Panc1 (cell line): Measurements from ENCODE around the gene GLT1D1.

Experiments
- POLR2AphosphoS5 ChIP-seq: IDR thresholded peaks from 2 replicates; pipeline ENCODE4 v1.6.1; 2012; ENCODE audit warnings: mild to moderate bottlenecking, low read depth, low read length, moderate library complexity
- SIN3A ChIP-seq: IDR thresholded peaks from 2 replicates; pipeline ENCODE4 v1.6.1; 2012; ENCODE audit warnings: low read depth, mild to moderate bottlenecking, low read length, moderate library complexity, borderline replicate concordance; ENCODE audit not compliant: insufficient read depth
- TCF7L2 ChIP-seq: IDR thresholded peaks from 2 replicates; pipeline ENCODE4 v1.6.1; 2011; ENCODE audit warnings: mild to moderate bottlenecking, low read depth, low read length, inconsistent platforms
- TF ChIP-seq, protein P1 (sequence below): fragments of 450-650 bp; IDR thresholded peaks from 2 replicates; pipeline ENCODE4 v1.5.1; 2017; ENCODE audit warnings: mild to moderate bottlenecking
- TF ChIP-seq, protein P2 (sequence below), 2 experiments: IDR thresholded peaks; 2 replicates each; pipeline ENCODE4 v1.6.1; 2011 to 2012; ENCODE audit warnings: low read depth in 2 of 2, control low read depth in 1 of 2, low read length in 1 of 2, mild to moderate bottlenecking in 1 of 2, moderate library complexity in 1 of 2; ENCODE audit not compliant: insufficient read depth in 1 of 2

DNA sequence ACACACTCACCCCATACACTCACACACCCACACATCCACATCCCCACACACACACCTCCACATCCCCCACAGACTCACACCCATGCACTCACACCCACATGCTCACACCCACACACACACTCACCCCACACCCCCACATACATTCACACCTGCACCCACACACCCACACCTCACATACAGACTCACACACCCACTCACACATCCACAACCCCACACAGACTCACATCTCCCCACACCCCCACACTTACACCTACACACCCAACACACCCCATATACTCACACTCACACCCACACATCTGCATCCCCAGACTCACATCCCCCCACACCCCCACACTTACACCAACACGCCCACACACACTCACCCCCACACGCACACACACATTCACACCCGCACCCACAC, 171.8 kb downstream of the GLT1D1 start:
- TF ChIP-seq, protein P1, sequence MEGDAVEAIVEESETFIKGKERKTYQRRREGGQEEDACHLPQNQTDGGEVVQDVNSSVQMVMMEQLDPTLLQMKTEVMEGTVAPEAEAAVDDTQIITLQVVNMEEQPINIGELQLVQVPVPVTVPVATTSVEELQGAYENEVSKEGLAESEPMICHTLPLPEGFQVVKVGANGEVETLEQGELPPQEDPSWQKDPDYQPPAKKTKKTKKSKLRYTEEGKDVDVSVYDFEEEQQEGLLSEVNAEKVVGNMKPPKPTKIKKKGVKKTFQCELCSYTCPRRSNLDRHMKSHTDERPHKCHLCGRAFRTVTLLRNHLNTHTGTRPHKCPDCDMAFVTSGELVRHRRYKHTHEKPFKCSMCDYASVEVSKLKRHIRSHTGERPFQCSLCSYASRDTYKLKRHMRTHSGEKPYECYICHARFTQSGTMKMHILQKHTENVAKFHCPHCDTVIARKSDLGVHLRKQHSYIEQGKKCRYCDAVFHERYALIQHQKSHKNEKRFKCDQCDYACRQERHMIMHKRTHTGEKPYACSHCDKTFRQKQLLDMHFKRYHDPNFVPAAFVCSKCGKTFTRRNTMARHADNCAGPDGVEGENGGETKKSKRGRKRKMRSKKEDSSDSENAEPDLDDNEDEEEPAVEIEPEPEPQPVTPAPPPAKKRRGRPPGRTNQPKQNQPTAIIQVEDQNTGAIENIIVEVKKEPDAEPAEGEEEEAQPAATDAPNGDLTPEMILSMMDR = no peak
- TF ChIP-seq SIN3A (no peak), POLR2AphosphoS5 (no peak), TCF7L2 (no peak)
- TF ChIP-seq, protein P2, sequence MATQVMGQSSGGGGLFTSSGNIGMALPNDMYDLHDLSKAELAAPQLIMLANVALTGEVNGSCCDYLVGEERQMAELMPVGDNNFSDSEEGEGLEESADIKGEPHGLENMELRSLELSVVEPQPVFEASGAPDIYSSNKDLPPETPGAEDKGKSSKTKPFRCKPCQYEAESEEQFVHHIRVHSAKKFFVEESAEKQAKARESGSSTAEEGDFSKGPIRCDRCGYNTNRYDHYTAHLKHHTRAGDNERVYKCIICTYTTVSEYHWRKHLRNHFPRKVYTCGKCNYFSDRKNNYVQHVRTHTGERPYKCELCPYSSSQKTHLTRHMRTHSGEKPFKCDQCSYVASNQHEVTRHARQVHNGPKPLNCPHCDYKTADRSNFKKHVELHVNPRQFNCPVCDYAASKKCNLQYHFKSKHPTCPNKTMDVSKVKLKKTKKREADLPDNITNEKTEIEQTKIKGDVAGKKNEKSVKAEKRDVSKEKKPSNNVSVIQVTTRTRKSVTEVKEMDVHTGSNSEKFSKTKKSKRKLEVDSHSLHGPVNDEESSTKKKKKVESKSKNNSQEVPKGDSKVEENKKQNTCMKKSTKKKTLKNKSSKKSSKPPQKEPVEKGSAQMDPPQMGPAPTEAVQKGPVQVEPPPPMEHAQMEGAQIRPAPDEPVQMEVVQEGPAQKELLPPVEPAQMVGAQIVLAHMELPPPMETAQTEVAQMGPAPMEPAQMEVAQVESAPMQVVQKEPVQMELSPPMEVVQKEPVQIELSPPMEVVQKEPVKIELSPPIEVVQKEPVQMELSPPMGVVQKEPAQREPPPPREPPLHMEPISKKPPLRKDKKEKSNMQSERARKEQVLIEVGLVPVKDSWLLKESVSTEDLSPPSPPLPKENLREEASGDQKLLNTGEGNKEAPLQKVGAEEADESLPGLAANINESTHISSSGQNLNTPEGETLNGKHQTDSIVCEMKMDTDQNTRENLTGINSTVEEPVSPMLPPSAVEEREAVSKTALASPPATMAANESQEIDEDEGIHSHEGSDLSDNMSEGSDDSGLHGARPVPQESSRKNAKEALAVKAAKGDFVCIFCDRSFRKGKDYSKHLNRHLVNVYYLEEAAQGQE (IDR thresholded peaks at IDR 0.05; ENCODE audit: insufficient read depth in 1 of 2, low read depth in 2 of 2, low read length in 1 of 2) = no peak
